Fibroblast of mammary gland (primary cell): ENCODE measurements around the gene RAB3C.
A peak's percentile ranks its signal among the peaks of the same experiment; 100 is the strongest.

ENCODE experiments used
- DNase-seq: peaks from one replicate; pipeline ENCODE4 v3.0.0-alpha.2; 2010; ENCODE audit warnings: low read depth
- H3K4me3 ChIP-seq: 2 replicates; pipeline ENCODE4 v1.5.1; 2011; ENCODE audit warnings: low read depth, mild to moderate bottlenecking, low read length, moderate library complexity; ENCODE audit not compliant: control insufficient read depth
- TF ChIP-seq, protein P1 (sequence below): conservative IDR thresholded peaks from 2 replicates; pipeline ENCODE4 v1.5.1; 2011; ENCODE audit warnings: low read depth, low read length, inconsistent platforms; ENCODE audit not compliant: control insufficient read depth, insufficient read depth

RAB3C gene

DNA sequence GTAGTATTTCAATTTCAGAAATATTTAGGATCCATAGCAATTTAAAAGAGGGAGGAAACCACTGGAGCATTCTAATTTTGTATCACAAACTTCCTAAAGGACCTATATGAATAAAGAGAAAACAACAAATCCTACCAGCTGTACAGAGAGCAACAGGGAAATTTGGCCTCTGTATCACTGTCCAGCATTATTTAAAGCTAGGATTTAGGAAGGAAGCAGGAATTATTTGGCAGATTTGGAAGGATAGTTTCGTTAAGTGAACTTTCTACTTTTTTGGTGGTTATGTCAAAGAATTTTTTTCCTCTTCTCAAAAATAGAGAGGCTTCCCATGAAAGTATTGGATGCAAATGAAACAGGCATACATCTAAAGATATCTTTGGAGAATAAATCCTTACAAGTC, 269.7 kb downstream of the RAB3C start:
- no peak overlapping the region for H3K4me3 ChIP-seq
- no peak for DNase-seq
- TF ChIP-seq, protein P1, sequence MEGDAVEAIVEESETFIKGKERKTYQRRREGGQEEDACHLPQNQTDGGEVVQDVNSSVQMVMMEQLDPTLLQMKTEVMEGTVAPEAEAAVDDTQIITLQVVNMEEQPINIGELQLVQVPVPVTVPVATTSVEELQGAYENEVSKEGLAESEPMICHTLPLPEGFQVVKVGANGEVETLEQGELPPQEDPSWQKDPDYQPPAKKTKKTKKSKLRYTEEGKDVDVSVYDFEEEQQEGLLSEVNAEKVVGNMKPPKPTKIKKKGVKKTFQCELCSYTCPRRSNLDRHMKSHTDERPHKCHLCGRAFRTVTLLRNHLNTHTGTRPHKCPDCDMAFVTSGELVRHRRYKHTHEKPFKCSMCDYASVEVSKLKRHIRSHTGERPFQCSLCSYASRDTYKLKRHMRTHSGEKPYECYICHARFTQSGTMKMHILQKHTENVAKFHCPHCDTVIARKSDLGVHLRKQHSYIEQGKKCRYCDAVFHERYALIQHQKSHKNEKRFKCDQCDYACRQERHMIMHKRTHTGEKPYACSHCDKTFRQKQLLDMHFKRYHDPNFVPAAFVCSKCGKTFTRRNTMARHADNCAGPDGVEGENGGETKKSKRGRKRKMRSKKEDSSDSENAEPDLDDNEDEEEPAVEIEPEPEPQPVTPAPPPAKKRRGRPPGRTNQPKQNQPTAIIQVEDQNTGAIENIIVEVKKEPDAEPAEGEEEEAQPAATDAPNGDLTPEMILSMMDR: no peak

DNA sequence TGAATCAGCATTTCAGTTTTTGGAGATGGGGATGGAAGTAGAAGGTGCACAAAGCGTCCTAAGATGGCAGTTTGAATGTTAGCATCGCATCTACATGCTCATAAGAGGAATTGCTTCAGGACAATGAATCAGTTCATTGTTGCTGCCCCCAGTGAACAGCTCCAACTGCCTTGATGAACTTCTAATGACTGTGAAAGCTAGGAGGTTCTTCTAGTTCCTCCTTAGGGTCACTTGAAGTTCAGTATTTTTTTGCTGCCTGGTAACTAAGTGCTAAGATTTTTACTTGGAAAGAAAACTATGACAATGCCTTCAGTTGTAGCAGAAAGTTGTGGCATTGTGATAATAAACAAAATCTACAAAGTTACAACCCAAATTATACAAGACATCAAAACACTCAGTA, 271.6 kb downstream of the RAB3C start:
- TF ChIP-seq, protein P1: no peak
- DNase-seq: no peak
- H3K4me3 ChIP-seq: no peak overlapping the region

DNA sequence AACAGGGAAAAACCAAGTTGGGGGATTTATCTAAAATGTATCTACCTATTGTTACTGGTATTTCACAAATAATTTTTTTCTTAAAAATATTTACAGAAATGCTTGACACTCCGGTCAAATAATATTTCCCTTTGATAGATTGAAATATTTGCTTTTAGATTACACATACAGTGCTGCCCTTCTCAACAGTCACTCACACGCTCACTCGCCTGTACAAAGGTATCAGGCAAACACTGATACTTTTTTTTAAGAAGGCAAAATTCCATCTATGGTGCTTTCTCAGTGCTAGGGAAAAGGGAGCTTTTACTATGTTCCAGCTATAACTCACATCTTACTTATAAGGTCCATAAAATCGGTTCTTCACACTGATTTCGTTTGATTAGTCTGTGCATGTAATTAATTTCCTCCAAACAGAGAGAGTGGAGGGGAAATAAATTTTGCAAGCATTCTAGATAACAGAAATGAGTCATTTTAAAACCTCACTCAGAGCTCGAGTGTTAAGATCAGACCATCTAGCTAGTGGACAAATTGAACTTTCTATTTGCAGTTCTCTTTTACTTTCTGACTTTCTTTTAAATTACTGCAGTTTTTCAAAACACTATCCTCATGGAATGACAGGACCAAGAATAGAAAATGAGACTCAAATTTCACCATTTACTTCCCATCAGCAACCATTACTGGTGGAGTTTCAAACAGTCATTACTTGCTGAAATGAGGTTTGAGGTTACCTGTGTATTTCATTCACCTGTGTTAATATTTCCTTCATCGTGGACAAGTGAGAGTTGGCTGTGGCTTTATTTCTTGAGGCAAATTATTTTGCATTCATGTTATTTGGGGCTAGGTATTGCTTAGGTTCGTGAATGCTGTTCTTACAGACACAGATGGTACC, 273.2 kb downstream of the RAB3C start:
- no peak for DNase-seq
- no peak overlapping the region for H3K4me3 ChIP-seq
- TF ChIP-seq, protein P1: no peak

DNA sequence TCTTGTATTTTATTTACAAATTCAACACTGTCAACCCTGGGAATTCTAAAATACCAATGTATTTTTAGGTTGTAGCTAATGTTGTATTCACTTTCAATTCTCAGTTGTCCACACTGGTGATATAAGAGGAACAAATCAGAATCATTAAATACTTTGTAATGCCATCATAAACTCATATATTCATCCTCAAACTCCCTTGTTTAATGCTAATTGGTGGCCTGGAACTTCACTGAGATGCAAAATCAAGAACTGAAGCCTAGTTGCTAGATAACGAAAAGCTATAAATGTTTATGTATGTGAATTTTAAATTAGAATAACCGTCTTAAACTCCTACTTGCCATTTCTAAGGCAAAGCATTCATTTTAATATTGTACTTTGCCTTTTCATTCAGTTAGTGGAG, 274.7 kb downstream of the RAB3C start:
- TF ChIP-seq, protein P1: no peak
- DNase-seq: no peak
- H3K4me3 ChIP-seq: no peak overlapping the region

DNA sequence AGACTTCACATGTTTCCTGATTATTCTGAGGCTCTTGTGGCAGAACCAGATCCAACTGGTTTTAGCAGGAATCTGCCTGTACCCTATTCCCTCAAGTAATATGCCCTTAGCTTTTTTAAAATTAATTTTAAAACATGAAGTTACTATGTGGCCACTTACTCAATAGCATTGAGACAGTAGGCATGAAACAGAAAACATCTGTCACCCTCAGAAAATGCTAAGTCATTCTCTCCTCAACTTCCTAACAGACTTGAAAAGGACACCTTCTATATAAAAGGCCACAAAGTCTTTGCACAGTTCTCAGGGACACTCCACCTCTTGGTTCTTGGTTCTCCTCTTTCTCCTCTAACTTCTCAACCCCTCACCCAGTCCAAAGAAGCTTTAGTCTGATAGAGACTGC, 277.8 kb downstream of the RAB3C start:
- TF ChIP-seq, protein P1: no peak
- H3K4me3 ChIP-seq: no peak overlapping the region
- DNase-seq: peak; percentile 7

DNA sequence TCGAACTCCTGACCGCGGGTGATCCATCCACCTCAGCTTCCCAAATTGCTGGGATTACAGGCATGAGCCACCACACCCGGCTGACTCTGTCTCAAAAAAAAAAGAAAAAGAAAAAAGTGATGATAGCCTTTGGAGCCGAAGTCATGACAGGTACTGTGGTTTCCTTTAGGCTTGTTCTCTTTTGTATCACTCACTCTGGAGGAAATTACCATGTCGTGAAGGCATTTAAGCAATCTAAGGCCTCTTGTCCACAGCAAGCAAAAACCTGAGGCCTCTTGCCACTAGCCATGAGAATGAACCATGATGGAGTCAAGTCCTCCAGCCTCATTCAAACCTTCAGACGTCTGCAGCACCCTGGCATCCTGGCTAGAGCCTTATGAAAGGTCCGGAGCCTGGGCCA, 286.1 kb downstream of the RAB3C start:
- no peak for DNase-seq
- no peak overlapping the region for H3K4me3 ChIP-seq
- TF ChIP-seq, protein P1: no peak
